A549 (cell line): ENCODE measurements around the gene SLC16A6. TPM values are rescaled to one million over a fixed set of nuclear protein-coding genes. Genes with fewer than 3 reads are reported as not detected.

ENCODE experiments used
- ATAC-seq, 2 experiments: fragments of 200-7000 bp in 1 of 2; fragments of >200 bp in 1 of 2; cut with Nextera tagmentation in 1 of 2; cut with Tn5 transposase in 1 of 2; 3 replicates each; pipeline versions ENCODE4 v1.8.0 to v1.9.1; 2018 to 2020; ENCODE audit warnings: mild to moderate bottlenecking in 1 of 2, moderate library complexity in 1 of 2
- CTCF ChIA-PET: fragments of 300-600 bp; sonication (Branson Sonifier 250); formaldehyde crosslinking; extraction: SDS; loops from one replicate; lab custom pipeline; 2021; ENCODE audit warnings: antibody characterized with exemption, inconsistent platforms; lab: Yijun Ruan, JAX
- POLR2A ChIA-PET: fragments of 350-600 bp; formaldehyde crosslinking; extraction: SDS; loops from one replicate; lab custom pipeline; 2021; ENCODE audit warnings: antibody characterized with exemption, inconsistent platforms; lab: Yijun Ruan, JAX
- DNase-seq, 2 experiments: peaks; one replicate each; pipeline versions ENCODE4 v3.0.0 to v3.0.0-alpha.2; 2011 to 2016; ENCODE audit warnings: low read depth in 1 of 2, low spot score in 1 of 2
- FAIRE-seq: peaks from 2 replicates; lab custom pipeline; 2011; peaks lifted over from hg19 to GRCh38; lab: Jason Lieb, UNC
- H3K27ac ChIP-seq, 2 experiments: fragments of >200 bp; sonication (Bioruptor Twin); formaldehyde crosslinking; 3 replicates each; pipeline ENCODE4 v1.5.1; 2016 to 2017
- H3K4me1 ChIP-seq: fragments of >200 bp; sonication (Bioruptor Twin); formaldehyde crosslinking; 3 replicates; pipeline ENCODE4 v1.6.1; 2016
- H3K4me2 ChIP-seq: fragments of >200 bp; sonication (Bioruptor Twin); formaldehyde crosslinking; 3 replicates; pipeline ENCODE4 v1.6.1; 2016
- H3K4me3 ChIP-seq: fragments of >200 bp; sonication (Bioruptor Twin); formaldehyde crosslinking; 3 replicates; pipeline ENCODE4 v1.5.1; 2016
- H3K9me3 ChIP-seq: fragments of >200 bp; sonication (Bioruptor Twin); formaldehyde crosslinking; 3 replicates; pipeline ENCODE4 v1.6.1; 2016
- BCL3 ChIP-seq: fragments of >200 bp; sonication (Bioruptor Twin); formaldehyde crosslinking; IDR thresholded peaks from 3 replicates; pipeline ENCODE4 v1.6.1; 2016
- CHD4 ChIP-seq: fragments of 200-600 bp; sonication (generic); IDR thresholded peaks from 2 replicates; pipeline ENCODE4 v1.6.1; 2016; ENCODE audit warnings: antibody characterized with exemption, mild to moderate bottlenecking, borderline replicate concordance
- EHF ChIP-seq: fragments of 250-450 bp; sonication (Bioruptor Pico); IDR thresholded peaks from 2 replicates; pipeline ENCODE4 v1.5.0; 2020; ENCODE audit warnings: mild to moderate bottlenecking
- EP300 ChIP-seq, 2 experiments: fragments of >200 bp; sonication (Bioruptor Twin); formaldehyde crosslinking; IDR thresholded peaks; 2 replicates in 1 of 2; 3 replicates in 1 of 2; pipeline ENCODE4 v1.6.1; 2016 to 2017
- FOSB ChIP-seq: fragments of 250-450 bp; sonication (Bioruptor Pico); IDR thresholded peaks from 2 replicates; pipeline ENCODE4 v1.5.0; 2020; ENCODE audit warnings: mild to moderate bottlenecking, moderate library complexity
- FOSL2 ChIP-seq, 2 experiments: fragments of 450-650 bp in 1 of 2; fragments of >200 bp in 1 of 2; sonication (Bioruptor Twin) in 1 of 2; formaldehyde crosslinking; IDR thresholded peaks; 2 replicates each; pipeline versions ENCODE4 v1.5.0 to v1.6.1; 2016 to 2020; ENCODE audit warnings: mild to moderate bottlenecking in 1 of 2, moderate library complexity in 1 of 2
- FOXS1 ChIP-seq: fragments of 250-450 bp; sonication (Bioruptor Pico); IDR thresholded peaks from 2 replicates; pipeline ENCODE4 v1.5.0; 2020; ENCODE audit warnings: mild to moderate bottlenecking, moderate library complexity
- HES2 ChIP-seq: fragments of >200 bp; sonication (Bioruptor Twin); formaldehyde crosslinking; IDR thresholded peaks from 2 replicates; pipeline ENCODE4 v1.6.1; 2016
- JUN ChIP-seq, 2 experiments: fragments of >200 bp; sonication (Bioruptor Twin); formaldehyde crosslinking; IDR thresholded peaks; 2 replicates in 1 of 2; 3 replicates in 1 of 2; pipeline ENCODE4 v1.6.1; 2016 to 2017
- MAZ ChIP-seq: fragments of 150-350 bp; IDR thresholded peaks from 2 replicates; pipeline ENCODE4 v1.6.1; 2014; ENCODE audit warnings: antibody characterized with exemption, low read depth, low read length, borderline replicate concordance
- NFE2L2 ChIP-seq: fragments of 150-350 bp; conservative IDR thresholded peaks from 2 replicates; pipeline ENCODE4 v1.6.1; 2014; ENCODE audit warnings: low read length
- NR3C1 ChIP-seq: fragments of >200 bp; sonication (Bioruptor Twin); formaldehyde crosslinking; IDR thresholded peaks from 3 replicates; pipeline ENCODE4 v1.6.1; 2017
- RCOR1 ChIP-seq: fragments of 150-350 bp; IDR thresholded peaks from 2 replicates; pipeline ENCODE4 v1.6.1; 2014; ENCODE audit warnings: antibody characterized with exemption, low read length, low read depth
- TFCP2L1 ChIP-seq: fragments of 250-450 bp; sonication (Bioruptor Pico); IDR thresholded peaks from 2 replicates; pipeline ENCODE4 v1.5.0; 2021; ENCODE audit warnings: mild to moderate bottlenecking
- TP53 ChIP-seq: fragments of 250-450 bp; sonication (Bioruptor Pico); IDR thresholded peaks from 2 replicates; pipeline ENCODE4 v1.5.0; 2021; ENCODE audit warnings: mild to moderate bottlenecking, moderate library complexity
- ZFP36 ChIP-seq: fragments of 450-650 bp; IDR thresholded peaks from 2 replicates; pipeline ENCODE4 v1.6.1; 2014; ENCODE audit warnings: borderline replicate concordance; ENCODE audit not compliant: partially characterized antibody
- ZNF302 ChIP-seq: fragments of 250-450 bp; sonication (Bioruptor Pico); IDR thresholded peaks from 2 replicates; pipeline ENCODE4 v1.9.0; 2021; ENCODE audit warnings: inconsistent platforms, mild to moderate bottlenecking, moderate library complexity
- WGBS: methylation state at CpG from one replicate; pipeline ENCODE4 v1.1.6; 2017; ENCODE audit errors: missing lambda C conversion rate; 5-methylcytosine and 5-hydroxymethylcytosine counted together
- polyA plus RNA-seq, 4 experiments: library from polyadenylated mRNA; depleted of rRNA in 3 of 4; stranded (reverse); fragments of >200 nt; fragmentation: RNase III in 1 of 4; extraction: RNeasy Plus Mini Kit Qiagen cat#74134 plus additional on column Dnase treatment in 1 of 4; gene quantifications; 2 replicates in 3 of 4; 3 replicates in 1 of 4; pipeline ENCODE4 v1.2.3, GENCODE V29; 2011 to 2017
- TF ChIP-seq, protein P1 (sequence below): fragments of >200 bp; sonication (Bioruptor Twin); formaldehyde crosslinking; IDR thresholded peaks from 3 replicates; pipeline ENCODE4 v1.5.1; 2016
- TF ChIP-seq, protein P2 (sequence below): fragments of 250-450 bp; sonication (Bioruptor Pico); IDR thresholded peaks from 2 replicates; pipeline ENCODE4 v1.5.0; 2021; ENCODE audit warnings: mild to moderate bottlenecking, moderate library complexity, borderline replicate concordance
- TF ChIP-seq, protein P3 (sequence below): IDR thresholded peaks from 2 replicates; pipeline ENCODE4 v1.6.1; 2012

SLC16A6 gene
- polyA plus RNA-seq, 2 of the 4 experiments (the other 2 are of a cell fraction), result 0.17 to 0.52 TPM

DNA sequence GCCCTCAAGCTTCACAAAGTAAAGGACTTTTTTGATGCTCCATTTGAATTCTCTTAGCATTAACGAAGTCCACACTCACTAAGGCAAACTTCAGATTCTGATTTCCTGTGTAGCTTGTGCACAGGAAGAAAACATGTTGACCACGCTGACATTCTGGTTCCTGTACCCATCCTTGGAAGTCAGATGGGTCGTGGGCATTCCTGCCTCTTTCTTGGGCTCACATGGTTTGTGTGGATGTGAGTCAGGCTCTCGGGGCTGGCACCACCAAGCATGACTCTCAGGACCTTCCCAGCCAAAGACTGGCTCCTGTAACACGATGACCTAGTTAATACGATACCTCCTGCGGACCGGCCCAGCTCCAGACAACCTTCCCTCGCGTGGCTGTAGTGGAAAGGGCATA, 33.2 kb upstream of the SLC16A6 start:
- no peak overlapping the region for H3K4me3 ChIP-seq
- FAIRE-seq (no peak), ATAC-seq (no peak), DNase-seq (no peak)
- H3K9me3 ChIP-seq, result no peaks in the 10 kb centered on the region
- CTCF ChIA-PET, result interaction anchor here (1.1 to 3.8 kb wide), 6 partner anchors 11 to 140 kb away, joined by 3 to 15 read pairs (median 4); no protein-coding TSS in a partner anchor
- H3K27ac ChIP-seq, result no peak overlapping the region
- no peaks in the 10 kb centered on the region for H3K4me1 ChIP-seq
- POLR2A ChIA-PET, result interaction anchor here (0.6 kb wide), 1 partner anchor 189 kb away, joined by 4 read pairs; no protein-coding TSS in a partner anchor
- TF ChIP-seq ZFP36 (no peak), EP300 (IDR thresholded peaks at IDR 0.05) (no peak), ZNF302 (CRISPR knock-in tag) (no peak), EHF (CRISPR knock-in tag) (no peak)
- TF ChIP-seq, protein P1, sequence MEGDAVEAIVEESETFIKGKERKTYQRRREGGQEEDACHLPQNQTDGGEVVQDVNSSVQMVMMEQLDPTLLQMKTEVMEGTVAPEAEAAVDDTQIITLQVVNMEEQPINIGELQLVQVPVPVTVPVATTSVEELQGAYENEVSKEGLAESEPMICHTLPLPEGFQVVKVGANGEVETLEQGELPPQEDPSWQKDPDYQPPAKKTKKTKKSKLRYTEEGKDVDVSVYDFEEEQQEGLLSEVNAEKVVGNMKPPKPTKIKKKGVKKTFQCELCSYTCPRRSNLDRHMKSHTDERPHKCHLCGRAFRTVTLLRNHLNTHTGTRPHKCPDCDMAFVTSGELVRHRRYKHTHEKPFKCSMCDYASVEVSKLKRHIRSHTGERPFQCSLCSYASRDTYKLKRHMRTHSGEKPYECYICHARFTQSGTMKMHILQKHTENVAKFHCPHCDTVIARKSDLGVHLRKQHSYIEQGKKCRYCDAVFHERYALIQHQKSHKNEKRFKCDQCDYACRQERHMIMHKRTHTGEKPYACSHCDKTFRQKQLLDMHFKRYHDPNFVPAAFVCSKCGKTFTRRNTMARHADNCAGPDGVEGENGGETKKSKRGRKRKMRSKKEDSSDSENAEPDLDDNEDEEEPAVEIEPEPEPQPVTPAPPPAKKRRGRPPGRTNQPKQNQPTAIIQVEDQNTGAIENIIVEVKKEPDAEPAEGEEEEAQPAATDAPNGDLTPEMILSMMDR, result no peak
- TF ChIP-seq, protein P2, sequence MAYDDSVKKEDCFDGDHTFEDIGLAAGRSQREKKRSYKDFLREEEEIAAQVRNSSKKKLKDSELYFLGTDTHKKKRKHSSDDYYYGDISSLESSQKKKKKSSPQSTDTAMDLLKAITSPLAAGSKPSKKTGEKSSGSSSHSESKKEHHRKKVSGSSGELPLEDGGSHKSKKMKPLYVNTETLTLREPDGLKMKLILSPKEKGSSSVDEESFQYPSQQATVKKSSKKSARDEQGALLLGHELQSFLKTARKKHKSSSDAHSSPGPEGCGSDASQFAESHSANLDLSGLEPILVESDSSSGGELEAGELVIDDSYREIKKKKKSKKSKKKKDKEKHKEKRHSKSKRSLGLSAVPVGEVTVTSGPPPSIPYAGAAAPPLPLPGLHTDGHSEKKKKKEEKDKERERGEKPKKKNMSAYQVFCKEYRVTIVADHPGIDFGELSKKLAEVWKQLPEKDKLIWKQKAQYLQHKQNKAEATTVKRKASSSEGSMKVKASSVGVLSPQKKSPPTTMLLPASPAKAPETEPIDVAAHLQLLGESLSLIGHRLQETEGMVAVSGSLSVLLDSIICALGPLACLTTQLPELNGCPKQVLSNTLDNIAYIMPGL (CRISPR knock-in tag), result no peak
- 57% methylated on average over 10 of the region's 10 CpGs for WGBS
- no peak overlapping the region for H3K4me2 ChIP-seq

DNA sequence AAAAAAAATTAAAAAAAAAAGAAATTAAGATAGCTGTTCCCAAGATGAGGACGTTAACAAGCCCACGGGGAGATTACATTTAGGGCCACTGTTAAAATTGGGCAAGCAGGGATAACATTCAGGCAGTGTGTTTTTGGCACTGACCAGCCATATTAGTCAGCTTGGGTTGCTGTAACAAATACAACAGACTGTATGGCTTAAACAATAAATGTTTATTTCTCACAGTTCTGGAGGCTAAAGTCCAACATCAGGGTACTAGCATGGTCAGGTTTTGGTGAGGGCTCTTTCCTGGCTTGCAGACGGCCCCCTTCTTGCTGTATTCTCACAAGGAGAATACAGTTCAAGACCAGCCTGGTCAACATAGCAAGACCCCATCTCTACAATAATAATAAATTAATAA, 31.7 kb upstream of the SLC16A6 start:
- 18% methylated on average over 3 of the region's 3 CpGs for WGBS

GRCh38 chr17:68321556-68321954, 30.6 kb upstream of the SLC16A6 start:
- TF ChIP-seq, protein P2 (CRISPR knock-in tag), result no peak
- TF ChIP-seq FOXS1 (CRISPR knock-in tag) (no peak), TP53 (CRISPR knock-in tag) (no peak), BCL3 (no peak), CHD4 (no peak), RCOR1 (no peak), FOSB (no peak), FOSL2 (IDR thresholded peaks at IDR 0.05) (no peak), FOSL2 (CRISPR knock-in tag; IDR thresholded peaks at IDR 0.05) (no peak), NFE2L2 (no peak), JUN (IDR thresholded peaks at IDR 0.05) (no peak), NR3C1 (no peak)
- TF ChIP-seq, protein P3, sequence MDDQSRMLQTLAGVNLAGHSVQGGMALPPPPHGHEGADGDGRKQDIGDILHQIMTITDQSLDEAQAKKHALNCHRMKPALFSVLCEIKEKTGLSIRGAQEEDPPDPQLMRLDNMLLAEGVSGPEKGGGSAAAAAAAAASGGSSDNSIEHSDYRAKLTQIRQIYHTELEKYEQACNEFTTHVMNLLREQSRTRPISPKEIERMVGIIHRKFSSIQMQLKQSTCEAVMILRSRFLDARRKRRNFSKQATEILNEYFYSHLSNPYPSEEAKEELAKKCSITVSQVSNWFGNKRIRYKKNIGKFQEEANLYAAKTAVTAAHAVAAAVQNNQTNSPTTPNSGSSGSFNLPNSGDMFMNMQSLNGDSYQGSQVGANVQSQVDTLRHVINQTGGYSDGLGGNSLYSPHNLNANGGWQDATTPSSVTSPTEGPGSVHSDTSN, result no peak
- TF ChIP-seq, all 56 proteins: peak for 0
- ATAC-seq (no peak), FAIRE-seq (no peak), DNase-seq (no peak)
- H3K27ac ChIP-seq, result no peak overlapping the region
- no peak overlapping the region for H3K4me3 ChIP-seq
- WGBS, result 75% methylated on average over 4 of the region's 4 CpGs
- CTCF ChIA-PET, result interaction anchor here (1.2 to 2.8 kb wide), 2 partner anchors 39 to 77 kb away, joined by 3 to 11 read pairs; no protein-coding TSS in a partner anchor
- H3K9me3 ChIP-seq, result no peaks in the 10 kb centered on the region
- H3K4me2 ChIP-seq, result no peak overlapping the region
- POLR2A ChIA-PET, result no interaction called here
- peaks cover 11% of the 10 kb centered on the region for H3K4me1 ChIP-seq

More for the DNA sequence above, 31.7 kb upstream of the SLC16A6 start:
- no peak overlapping the region for H3K27ac ChIP-seq
- ATAC-seq, result no peak
- no peak overlapping the region for H3K4me3 ChIP-seq
- TF ChIP-seq MAZ (no peak), NR3C1 (no peak), HES2 (no peak), TFCP2L1 (CRISPR knock-in tag) (no peak)
- peaks cover 11% of the 10 kb centered on the region for H3K4me1 ChIP-seq
- no peaks in the 10 kb centered on the region for H3K9me3 ChIP-seq
- POLR2A ChIA-PET, result no interaction called here
- no peak for DNase-seq
- CTCF ChIA-PET, result interaction anchor here (0.7 kb wide), 1 partner anchor 11 kb away, joined by 3 read pairs; no protein-coding TSS in a partner anchor
- no peak for FAIRE-seq
- no peak overlapping the region for H3K4me2 ChIP-seq
